ENCODE results near the gene MRPL27.

MRPL27 gene

DNA sequence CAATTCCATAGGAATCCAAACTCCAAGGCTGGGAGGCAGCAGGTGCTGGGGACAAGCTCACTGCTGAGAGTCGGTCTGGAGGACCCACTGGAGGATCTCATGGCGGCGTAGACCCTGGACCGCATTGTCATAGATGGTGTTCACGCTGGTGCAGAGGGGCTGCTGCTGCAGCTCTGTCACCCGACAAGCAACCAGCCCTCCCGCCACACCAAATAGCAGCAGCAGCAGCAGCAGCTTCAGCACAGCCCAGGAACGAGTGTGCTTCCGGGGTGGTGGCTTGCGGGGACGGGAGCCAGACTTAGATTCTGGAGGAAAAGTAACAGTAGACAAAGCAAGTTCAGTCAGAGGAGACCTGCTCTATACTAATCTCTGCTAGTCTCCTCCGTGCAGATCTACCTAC, 9.9 kb upstream of the MRPL27 start:
- DNase-seq (ENCODE audit: low spot score): no peak

DNA sequence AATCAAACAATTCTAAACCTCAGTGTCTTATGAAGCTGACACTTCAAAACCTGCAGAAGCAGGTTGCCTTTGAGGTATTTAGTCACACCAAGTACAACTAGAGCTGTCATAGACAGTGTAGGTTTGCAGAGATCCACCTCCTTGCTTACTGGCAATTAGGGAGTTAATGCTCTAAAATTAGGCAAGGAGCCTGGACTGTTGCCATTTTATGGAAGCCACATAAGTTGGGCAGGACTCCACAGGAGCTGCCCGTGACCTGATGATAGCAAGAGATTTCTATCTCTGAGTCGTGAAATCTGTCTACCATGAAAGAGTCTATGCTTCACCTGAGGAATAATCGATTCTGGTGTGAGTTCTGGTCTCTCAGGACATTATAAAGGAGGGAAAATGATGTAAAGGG, 8.9 kb upstream of the MRPL27 start:
- no peak for DNase-seq (ENCODE audit: low spot score)

GRCh38 chr17:50381260-50381815, 8.4 kb upstream of the MRPL27 start:
- no peak for DNase-seq (ENCODE audit: low spot score)

DNA sequence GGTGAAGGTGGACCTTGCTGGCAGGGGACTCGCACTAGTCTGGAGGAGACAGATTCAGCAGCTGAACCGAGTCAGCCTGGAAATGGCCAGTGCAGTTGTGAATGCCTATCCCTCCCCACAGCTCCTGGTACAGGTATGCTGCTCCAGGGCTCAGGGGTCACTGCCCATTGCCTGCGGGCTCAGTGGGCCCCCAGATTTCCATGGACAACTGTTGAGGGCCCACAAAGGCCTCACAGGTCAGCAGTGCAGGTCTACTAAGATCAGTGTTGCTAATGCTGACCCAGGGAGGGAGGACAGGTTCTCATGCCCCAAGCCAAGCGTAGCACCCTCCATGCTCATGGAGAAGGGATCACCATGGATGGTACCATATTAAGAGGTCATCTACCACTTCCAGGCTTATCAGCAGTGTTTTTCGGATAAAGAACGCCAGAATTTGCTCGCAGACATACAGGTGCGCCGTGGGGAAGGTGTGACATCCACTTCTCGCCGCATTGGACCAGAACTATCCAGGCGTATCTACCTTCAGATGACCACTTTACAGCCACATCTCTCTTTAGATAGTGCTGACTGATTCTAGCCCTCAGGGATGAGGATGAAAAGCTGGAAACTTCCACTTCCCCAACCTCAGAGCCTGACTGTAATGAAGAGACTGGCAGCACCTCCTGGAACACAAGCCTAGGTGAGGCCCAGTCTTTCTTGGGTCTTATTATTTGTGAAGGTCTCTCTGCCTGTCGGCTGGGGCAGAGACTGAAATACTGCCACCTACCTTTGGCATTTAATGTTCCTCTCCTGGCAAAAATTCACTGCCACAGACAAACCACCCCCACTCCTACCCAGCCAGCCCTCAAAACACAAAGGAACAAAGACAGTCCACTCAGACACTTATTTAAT, 7.6 kb upstream of the MRPL27 start:
- no peak for DNase-seq (ENCODE audit: low spot score)

- no peak for DNase-seq (ENCODE audit: low spot score)
Measured at GRCh38 chr17:50379351-50380132, 6.6 kb upstream of the MRPL27 start.

DNA sequence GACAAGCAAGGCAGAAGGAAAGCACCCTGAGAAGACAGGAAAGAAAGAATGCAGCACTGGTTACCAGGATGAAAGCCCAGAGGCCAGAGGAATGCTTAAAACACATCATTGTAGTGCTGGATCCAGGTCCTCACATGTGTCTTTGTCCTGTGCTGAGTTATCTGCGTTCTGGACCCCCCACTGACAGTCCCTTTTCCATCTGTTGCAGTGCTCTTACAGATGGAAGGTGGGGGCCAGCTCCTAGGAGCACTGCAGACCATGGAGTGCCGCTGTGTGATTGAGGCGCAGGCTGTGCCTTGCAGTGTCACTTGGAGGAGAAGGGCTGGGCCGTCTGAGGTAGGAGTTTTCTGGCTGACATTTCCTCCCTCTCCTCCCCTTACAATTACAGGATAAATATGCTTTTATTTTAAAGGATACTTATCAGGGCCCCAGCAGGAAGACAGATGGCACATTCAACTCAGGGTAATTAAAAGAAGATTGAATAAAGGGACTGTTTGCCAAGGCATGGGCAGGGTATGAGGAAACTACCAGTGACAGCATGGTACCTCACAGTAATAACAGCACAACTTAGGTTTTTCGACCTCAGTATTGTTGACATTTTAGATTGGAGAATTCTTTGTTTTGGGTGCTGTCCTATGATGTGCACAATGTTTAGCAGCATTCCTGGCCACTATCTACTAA, 3.0 kb upstream of the MRPL27 start:
- DNase-seq (ENCODE audit: low spot score): no peak

GRCh38 chr17:50373705-50374104, 721 bp upstream of the MRPL27 start:
- no peak for DNase-seq (ENCODE audit: low spot score)

GRCh38 chr17:50372222-50372757, 694 bp downstream of the MRPL27 start:
- no peak for DNase-seq (ENCODE audit: low spot score)

DNA sequence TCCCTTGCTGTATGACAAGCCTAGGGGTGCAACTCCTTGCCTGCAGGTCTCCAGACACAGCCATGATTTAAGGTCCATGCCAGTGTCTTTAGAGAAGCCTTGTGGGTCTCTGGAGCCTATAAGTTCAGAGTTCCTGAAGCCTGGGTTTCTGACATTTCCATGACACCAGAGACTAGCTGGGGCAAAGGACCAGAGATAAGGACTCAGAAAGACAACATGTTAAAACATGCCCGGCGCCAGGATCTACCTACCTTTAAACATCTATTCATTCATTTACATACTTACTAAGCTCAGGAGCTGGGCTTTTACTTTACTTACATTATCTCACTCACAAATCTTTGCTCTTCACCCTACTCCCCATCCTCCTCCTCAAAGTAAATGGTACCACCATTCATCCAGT, 1.5 kb downstream of the MRPL27 start:
- DNase-seq (ENCODE audit: low spot score): no peak

DNA sequence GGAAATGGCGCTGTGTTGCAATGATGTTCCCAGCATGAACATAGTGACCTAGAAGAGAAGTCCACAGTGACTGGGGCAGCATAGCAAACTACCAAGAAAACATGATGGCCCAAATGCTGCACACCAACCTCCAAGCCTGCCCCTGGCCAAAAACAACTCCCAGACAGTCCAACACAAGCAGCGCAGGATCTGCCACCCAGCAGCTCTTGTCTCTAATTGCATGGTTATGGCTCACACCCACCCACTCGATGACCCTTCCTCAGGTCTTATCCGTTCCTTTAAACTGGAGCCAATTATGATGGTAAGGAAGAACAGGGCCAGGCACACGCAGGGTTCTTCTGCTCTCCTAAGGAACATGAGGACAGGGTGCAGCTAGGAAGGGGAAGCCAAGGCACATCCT, 2.9 kb downstream of the MRPL27 start:
- no peak for DNase-seq (ENCODE audit: low spot score)

DNA sequence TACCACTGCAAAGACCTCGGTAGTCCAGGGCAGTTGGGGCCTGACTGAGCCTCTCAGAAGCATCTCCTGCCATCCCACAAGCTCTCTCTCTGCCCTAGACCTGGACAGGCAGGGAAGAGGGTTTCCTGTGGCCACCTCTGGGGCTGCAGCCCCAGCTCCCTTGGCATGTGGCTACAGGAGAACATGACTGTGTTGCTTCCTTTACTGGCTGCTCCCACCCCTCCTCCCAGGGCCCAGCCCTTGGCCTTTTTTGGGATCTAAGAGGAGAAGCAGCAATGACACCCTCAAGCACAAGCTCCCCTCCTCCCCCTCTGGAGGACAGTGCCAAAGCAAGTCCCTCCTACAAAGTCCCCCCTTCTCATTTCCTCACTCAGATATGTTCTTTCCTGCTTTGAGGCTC, 5.6 kb downstream of the MRPL27 start:
- no peak for DNase-seq (ENCODE audit: low spot score)

- no peak for DNase-seq (ENCODE audit: low spot score)
Measured at GRCh38 chr17:50365649-50366393, 7.2 kb downstream of the MRPL27 start.

GRCh38 chr17:50365165-50365564, 7.8 kb downstream of the MRPL27 start:
- no peak for DNase-seq (ENCODE audit: low spot score)

DNA sequence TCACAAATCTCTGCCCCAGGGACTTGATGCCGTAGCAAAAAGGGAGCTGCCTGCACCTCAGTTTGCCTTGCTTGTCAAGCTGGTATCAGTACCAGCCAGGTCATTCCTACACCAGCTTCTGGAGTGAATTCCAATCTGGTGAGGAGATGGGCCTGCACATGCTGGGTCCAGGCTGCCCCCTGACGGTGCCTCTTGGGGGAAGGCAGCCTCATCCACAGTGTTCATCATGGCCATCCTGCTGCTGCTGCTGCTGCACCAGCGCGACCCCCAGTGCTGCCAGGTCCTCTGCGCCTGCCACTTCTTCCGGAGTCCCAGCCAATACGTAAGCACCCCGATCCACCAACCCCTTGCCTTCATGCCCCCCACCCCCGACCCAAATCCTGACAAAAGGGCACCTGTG, 8.3 kb downstream of the MRPL27 start:
- DNase-seq (ENCODE audit: low spot score): no peak

DNA sequence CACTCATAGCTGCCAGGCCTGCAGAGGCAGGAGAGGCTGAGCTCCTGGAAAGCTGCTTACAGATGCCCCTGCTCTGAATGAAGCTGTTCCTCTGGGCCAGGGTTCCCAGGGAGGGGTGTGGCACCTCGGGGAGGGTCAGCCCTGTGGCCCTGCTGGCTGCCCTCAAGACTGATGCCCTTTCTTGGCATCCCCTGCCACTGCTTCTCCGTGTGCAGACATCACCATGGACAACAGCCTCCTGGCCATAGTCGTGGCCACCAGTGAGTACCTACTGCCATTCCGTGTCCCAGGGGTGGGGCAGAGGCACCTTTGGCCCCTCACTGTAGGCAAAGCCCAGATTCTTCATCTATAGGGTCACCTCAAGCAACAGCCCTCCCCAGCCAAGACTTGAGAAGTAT, 8.9 kb downstream of the MRPL27 start:
- DNase-seq (ENCODE audit: low spot score): no peak

DNA sequence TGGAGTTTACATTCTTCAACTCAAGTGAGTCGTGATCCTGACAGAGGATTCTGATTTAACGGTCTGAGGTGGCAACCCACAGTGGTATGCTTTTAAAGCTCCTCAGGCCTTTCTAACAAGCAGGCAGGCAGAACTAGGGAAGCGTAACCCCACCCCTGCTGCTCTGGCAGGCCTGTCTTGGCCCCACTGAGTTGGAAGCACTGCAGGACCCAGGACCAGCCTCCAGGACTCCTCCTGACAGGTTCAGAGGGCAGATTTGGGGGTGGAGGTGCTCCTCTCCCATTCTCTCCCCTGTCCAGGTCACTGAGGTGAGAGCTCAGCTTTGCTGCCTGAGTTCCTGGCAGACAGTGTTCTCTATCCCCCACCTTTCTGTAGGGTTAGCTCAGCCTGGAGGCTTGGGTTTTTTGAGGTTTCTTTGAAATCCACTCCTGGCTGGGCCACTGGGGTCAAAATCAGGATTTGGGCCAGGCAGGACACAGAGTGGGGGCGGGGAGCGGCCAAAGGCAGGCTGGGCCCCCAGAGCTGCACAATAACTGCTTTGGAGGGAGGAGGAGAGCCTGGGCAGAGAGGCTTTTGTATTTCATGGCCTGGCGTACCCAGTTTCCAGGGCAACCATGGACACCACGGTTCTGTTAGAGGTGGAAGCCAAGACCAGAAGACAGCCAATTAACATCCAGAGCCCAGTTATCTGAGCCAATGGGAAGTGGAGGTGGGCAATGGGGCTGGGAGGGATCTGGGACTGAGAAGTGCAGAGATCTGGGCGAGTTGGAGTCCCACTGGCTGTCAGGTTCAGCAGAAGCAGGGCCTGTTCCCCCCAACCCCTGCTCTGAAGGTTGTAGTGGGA, 9.5 kb downstream of the MRPL27 start:
- DNase-seq (ENCODE audit: low spot score): peak; percentile 94

- DNase-seq (ENCODE audit: low spot score): no peak
Measured at GRCh38 chr17:50362661-50363060, 10.3 kb downstream of the MRPL27 start.

DNA sequence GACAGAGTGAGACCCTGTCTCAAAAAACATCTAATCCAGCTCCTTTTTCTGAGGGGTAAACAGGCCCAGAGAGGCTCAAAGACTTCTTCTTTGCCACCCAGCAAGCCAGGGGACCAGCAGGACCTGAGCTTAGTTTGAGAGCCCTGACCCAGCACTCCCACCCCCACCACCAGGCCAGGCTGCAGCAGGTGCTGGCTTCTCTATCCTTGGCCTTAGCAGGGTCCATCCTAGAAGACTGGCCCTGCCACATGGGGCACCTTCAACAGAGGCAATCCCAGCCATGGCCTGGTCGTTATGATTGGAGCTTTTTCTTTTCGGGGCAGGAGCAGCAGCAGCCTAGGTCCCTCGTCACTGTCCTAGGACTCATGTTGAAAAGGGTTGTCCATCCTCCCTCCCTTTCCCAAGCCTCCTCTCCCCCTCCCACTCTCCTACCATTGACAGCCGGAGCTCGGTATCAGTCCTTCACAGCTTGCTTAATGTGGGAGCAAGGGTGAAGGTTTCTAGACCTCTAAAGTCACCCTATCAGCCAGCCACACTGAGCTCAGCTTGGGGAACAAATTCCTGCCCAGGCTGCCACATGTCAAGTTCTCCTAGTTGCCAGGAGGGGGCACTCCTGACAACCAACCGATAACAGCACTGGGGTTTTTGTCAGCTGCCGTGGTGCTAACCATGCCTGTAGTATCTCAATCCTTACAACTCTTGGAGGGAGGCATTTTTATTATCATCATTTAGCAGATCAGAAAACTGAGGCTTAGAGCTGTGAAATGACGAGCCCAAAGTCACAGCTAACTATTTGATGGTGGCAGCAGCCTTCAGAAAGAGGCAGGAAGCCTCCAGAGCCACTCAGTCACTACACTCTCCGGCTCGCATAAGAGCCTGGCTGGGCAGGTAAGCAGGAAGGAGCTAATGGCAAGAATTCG, 11.2 kb downstream of the MRPL27 start:
- DNase-seq (ENCODE audit: low spot score): peak; percentile 75

DNA sequence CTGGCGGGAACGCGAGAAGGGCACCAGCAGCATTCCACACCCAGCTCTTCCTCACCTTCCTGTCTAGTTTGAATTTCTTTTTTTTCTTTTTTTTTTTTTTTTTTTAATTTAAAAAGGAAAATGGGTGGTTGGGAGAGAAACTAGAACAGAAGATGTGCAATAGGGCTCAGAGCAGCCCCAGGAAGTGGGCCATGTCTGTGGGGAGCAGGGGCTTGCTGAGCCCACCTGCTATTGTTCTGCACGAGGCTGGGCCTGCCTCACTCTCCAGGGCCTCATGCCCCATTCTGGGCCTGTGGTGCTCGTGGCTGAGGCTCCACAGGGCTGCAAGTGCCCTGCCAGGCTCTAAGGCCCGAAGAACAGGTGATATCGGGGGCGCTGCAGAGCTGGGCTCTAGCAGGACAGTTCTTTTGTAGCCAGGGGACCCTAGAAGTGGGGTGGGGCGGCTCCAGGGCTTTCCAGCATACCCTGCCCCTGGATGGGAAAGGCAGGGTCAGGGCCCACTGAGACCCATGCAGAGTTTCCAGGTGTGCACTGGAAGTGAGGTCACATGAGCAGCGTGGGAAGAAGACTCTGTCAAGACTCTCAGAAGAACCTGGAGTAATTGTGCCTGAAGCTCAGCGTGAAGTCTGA, 12.4 kb downstream of the MRPL27 start:
- DNase-seq (ENCODE audit: low spot score): no peak

Measured in ecto neural progenitor cell (in vitro differentiated cells).